GM19468 (cell line): ENCODE results near the gene C22orf31.
"Not testable (repeated sequence)": the region's sequence is repeated elsewhere in the genome, so short reads cannot be mapped to it uniquely, and the experiment has no call there.

Experiments used
- ATAC-seq: cut with Tn5 transposase; IDR thresholded peaks from one replicate; pipeline ENCODE4 v1.9.1; 2021; ENCODE audit warnings: mild to moderate bottlenecking, moderate library complexity, moderate number of reproducible peaks; ENCODE audit not compliant: unreplicated experiment; ENCODE audit errors: extremely low read depth

C22orf31 gene

GRCh38 chr22:29060251-29060869, 1.3 kb downstream of the C22orf31 start:
- no peak for ATAC-seq

- ATAC-seq: no peak
These were observed 5.2 kb downstream of the C22orf31 start for GRCh38 chr22:29056472-29056871.

- no peak for ATAC-seq
These were observed 6.3 kb downstream of the C22orf31 start for GRCh38 chr22:29055192-29055830.

- no peak for ATAC-seq
These were observed 7.3 kb downstream of the C22orf31 start for GRCh38 chr22:29054251-29054767.

GRCh38 chr22:29053048-29053702, 8.5 kb downstream of the C22orf31 start:
- ATAC-seq: no peak

- ATAC-seq: no peak
These were observed 11.2 kb downstream of the C22orf31 start for GRCh38 chr22:29050457-29050856.

GRCh38 chr22:29049655-29050263, 11.9 kb downstream of the C22orf31 start:
- no peak for ATAC-seq

GRCh38 chr22:29048822-29049654, 12.6 kb downstream of the C22orf31 start:
- no peak for ATAC-seq

GRCh38 chr22:29044657-29045176, 16.9 kb downstream of the C22orf31 start:
- ATAC-seq: no peak

- ATAC-seq: no peak
These were observed 17.6 kb downstream of the C22orf31 start for GRCh38 chr22:29043906-29044575.

- ATAC-seq: no peak
These were observed 20.2 kb downstream of the C22orf31 start for GRCh38 chr22:29041408-29041807.

- ATAC-seq: no peak
These were observed 21.0 kb downstream of the C22orf31 start for GRCh38 chr22:29040385-29041275.

- ATAC-seq: not testable (repeated sequence)
These were observed 21.9 kb downstream of the C22orf31 start for GRCh38 chr22:29039684-29040083.

- no peak for ATAC-seq
These were observed 22.5 kb downstream of the C22orf31 start for GRCh38 chr22:29039148-29039547.

- no peak for ATAC-seq
These were observed 24.2 kb downstream of the C22orf31 start for GRCh38 chr22:29037340-29037932.

- no peak for ATAC-seq
These were observed 29.0 kb downstream of the C22orf31 start for GRCh38 chr22:29032584-29032983.

GRCh38 chr22:29032014-29032475, 29.6 kb downstream of the C22orf31 start:
- ATAC-seq: no peak
